SU-DHL-6 (cell line): ENCODE results near the gene RPS6KC1.

Experiments used
- EZH2phosphoT487 ChIP-seq: fragments of 200-600 bp; sonication (generic), shearing (Covaris generic); conservative IDR thresholded peaks from 2 replicates; pipeline ENCODE4 v1.6.1; 2018; ENCODE audit warnings: mild to moderate bottlenecking, antibody characterized with exemption, low read length, moderate library complexity, mixed read lengths
- TF ChIP-seq, protein P1 (sequence below): fragments of 200-600 bp; sonication (generic); IDR thresholded peaks from one replicate; pipeline ENCODE4 v1.5.1; 2017; ENCODE audit warnings: antibody characterized with exemption, mild to moderate bottlenecking, low read length, moderate library complexity; ENCODE audit not compliant: insufficient read depth, poor library complexity, severe bottlenecking

DNA sequence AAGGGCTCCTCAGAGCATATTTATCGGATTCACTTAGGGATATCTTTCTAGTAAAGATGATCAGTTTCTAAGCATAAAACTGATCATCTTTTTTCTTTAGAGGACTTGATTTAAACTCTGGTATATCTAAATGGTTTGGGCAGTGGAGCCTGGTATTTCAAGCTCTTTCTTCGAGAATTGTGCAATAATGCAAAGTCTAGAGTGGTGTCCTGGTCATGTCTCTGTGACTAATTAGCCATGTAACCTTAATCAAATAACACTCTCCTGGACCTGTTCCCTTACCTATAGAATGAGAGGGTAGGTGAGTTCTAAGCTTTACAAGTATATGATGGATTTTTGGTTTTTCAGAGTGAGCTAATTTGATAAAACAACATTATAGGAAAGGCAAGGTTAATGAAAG is 225.2 kb downstream of the RPS6KC1 start:
- TF ChIP-seq, protein P1, sequence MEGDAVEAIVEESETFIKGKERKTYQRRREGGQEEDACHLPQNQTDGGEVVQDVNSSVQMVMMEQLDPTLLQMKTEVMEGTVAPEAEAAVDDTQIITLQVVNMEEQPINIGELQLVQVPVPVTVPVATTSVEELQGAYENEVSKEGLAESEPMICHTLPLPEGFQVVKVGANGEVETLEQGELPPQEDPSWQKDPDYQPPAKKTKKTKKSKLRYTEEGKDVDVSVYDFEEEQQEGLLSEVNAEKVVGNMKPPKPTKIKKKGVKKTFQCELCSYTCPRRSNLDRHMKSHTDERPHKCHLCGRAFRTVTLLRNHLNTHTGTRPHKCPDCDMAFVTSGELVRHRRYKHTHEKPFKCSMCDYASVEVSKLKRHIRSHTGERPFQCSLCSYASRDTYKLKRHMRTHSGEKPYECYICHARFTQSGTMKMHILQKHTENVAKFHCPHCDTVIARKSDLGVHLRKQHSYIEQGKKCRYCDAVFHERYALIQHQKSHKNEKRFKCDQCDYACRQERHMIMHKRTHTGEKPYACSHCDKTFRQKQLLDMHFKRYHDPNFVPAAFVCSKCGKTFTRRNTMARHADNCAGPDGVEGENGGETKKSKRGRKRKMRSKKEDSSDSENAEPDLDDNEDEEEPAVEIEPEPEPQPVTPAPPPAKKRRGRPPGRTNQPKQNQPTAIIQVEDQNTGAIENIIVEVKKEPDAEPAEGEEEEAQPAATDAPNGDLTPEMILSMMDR, result no peak
- TF ChIP-seq EZH2phosphoT487, result no peak
